Gastroesophageal sphincter (tissue), 4 donors: ENCODE data around the gene MUSK. TPM values are rescaled to one million over a fixed set of nuclear protein-coding genes. Genes with fewer than 3 reads are reported as not detected.

Source experiments
- ATAC-seq: fragments of 150-250 bp; one replicate; pipeline ENCODE4 v1.9.1; 2016; ENCODE audit warnings: mild to moderate bottlenecking, moderate library complexity
- H3K27ac ChIP-seq, 4 donors: fragments of 200-600 bp; sonication (generic) in 3 of 4; 1 replicate in 3 of 4; 2 replicates in 1 of 4; pipeline ENCODE4 v1.5.1; 2016 to 2019
- H3K27me3 ChIP-seq: fragments of 200-600 bp; sonication (generic); one replicate; pipeline ENCODE4 v1.5.1; 2019
- H3K36me3 ChIP-seq, 2 donors: fragments of 200-600 bp; sonication (generic); one replicate each; pipeline ENCODE4 v1.5.1; 2019; ENCODE audit warnings: control low read depth in 1 of 2
- H3K4me1 ChIP-seq, 3 donors: fragments of 200-600 bp; sonication (generic); 1 replicate in 2 of 3; 2 replicates in 1 of 3; pipeline ENCODE4 v1.5.1; 2016 to 2019; ENCODE audit warnings: control low read depth in 2 of 3
- H3K4me3 ChIP-seq, 2 donors: fragments of 200-600 bp; sonication (generic); one replicate each; pipeline ENCODE4 v1.5.1; 2019; ENCODE audit warnings: mild to moderate bottlenecking in 1 of 2, moderate library complexity in 1 of 2
- H3K9me3 ChIP-seq, 3 donors: fragments of 200-600 bp; sonication (generic); one replicate each; pipeline ENCODE4 v1.5.1; 2017 to 2019; ENCODE audit warnings: control low read depth in 2 of 3
- CTCF ChIP-seq, 4 experiments: fragments of 200-600 bp in 2 of 4; fragments of 450-650 bp in 2 of 4; sonication (generic) in 1 of 4; IDR thresholded peaks; one replicate each; pipeline ENCODE4 v1.5.1; 2017 to 2019; ENCODE audit warnings: antibody characterized with exemption in 4 of 4, mild to moderate bottlenecking in 2 of 4, moderate library complexity in 2 of 4
- EP300 ChIP-seq: sonication (generic); formaldehyde crosslinking; IDR thresholded peaks from one replicate; pipeline ENCODE4 v1.6.1; 2017; ENCODE audit warnings: antibody characterized with exemption, mild to moderate bottlenecking
- POLR2A ChIP-seq, 2 donors: fragments of 450-650 bp; IDR thresholded peaks; one replicate each; pipeline ENCODE4 v1.6.1; 2017; ENCODE audit warnings: antibody characterized with exemption in 2 of 2, mild to moderate bottlenecking in 2 of 2, moderate library complexity in 1 of 2
- POLR2AphosphoS5 ChIP-seq: sonication (generic); formaldehyde crosslinking; IDR thresholded peaks from one replicate; pipeline ENCODE4 v1.6.1; 2017; ENCODE audit warnings: antibody characterized with exemption
- WGBS, 2 donors: methylation state at CpG; one replicate each; pipeline ENCODE4 v1.1.5; 2018; ENCODE audit warnings: low coverage in 1 of 2; 5-methylcytosine and 5-hydroxymethylcytosine counted together
- total RNA-seq, 4 donors: library from RNA; depleted of rRNA; stranded (reverse); fragments of >200 nt; gene quantifications; one replicate each; pipeline ENCODE4 v1.1.0, GENCODE V29; 2016

The MUSK gene
- total RNA-seq, 4 donors from 2014 or later: 2.9 to 8.4 (median 4.2) TPM

GRCh38 chr9:110769667-110770066, 101.1 kb downstream of the MUSK start:
- H3K9me3 ChIP-seq: no peaks in the 10 kb centered on the region
- no peak overlapping the region for H3K4me3 ChIP-seq
- TF ChIP-seq POLR2AphosphoS5 (no peak), CTCF (IDR thresholded peaks at IDR 0.05) (no peak), POLR2A (IDR thresholded peaks at IDR 0.05) (no peak), EP300 (no peak)
- WGBS, 2 donors: 39 to 55% methylated on average over 2 to 3 of the region's 3 CpGs
- peaks cover 0 to 4% (median 0%) of the 10 kb centered on the region in 3 donors for H3K4me1 ChIP-seq
- no peaks in the 10 kb centered on the region for H3K27me3 ChIP-seq
- ATAC-seq: no peak
- no peak overlapping the region for H3K27ac ChIP-seq
- H3K36me3 ChIP-seq: no peaks in the 10 kb centered on the region

- H3K4me1 ChIP-seq: peaks cover 0 to 13% (median 0%) of the 10 kb centered on the region in 3 donors
- no peaks in the 10 kb centered on the region for H3K36me3 ChIP-seq
- H3K27ac ChIP-seq: no peak overlapping the region
- no peak for ATAC-seq
- H3K27me3 ChIP-seq: no peaks in the 10 kb centered on the region
- TF ChIP-seq EP300 (no peak), CTCF (IDR thresholded peaks at IDR 0.05) (no peak), POLR2A (IDR thresholded peaks at IDR 0.05) (no peak), POLR2AphosphoS5 (no peak)
- no peak overlapping the region for H3K4me3 ChIP-seq
- WGBS, 2 donors: 64 to 99% methylated on average over 3 to 5 of the region's 5 CpGs
- no peaks in the 10 kb centered on the region for H3K9me3 ChIP-seq
These were observed 107.1 kb downstream of the MUSK start for GRCh38 chr9:110775724-110776123.

GRCh38 chr9:110776221-110776620, 107.6 kb downstream of the MUSK start:
- H3K27ac ChIP-seq: no peak overlapping the region
- 33 to 57% methylated on average over 1 of the region's 1 CpG for WGBS, 2 donors

GRCh38 chr9:110777196-110777875, 108.7 kb downstream of the MUSK start:
- 40 to 47% methylated on average over 5 of the region's 5 CpGs for WGBS, 2 donors
- TF ChIP-seq POLR2AphosphoS5 (no peak), CTCF (IDR thresholded peaks at IDR 0.05) (no peak), POLR2A (IDR thresholded peaks at IDR 0.05) (no peak), EP300 (no peak)
- H3K27ac ChIP-seq: no peak overlapping the region
- no peak for ATAC-seq
- H3K9me3 ChIP-seq: no peaks in the 10 kb centered on the region
- no peak overlapping the region for H3K4me3 ChIP-seq
- H3K4me1 ChIP-seq: peaks cover 0 to 13% (median 0%) of the 10 kb centered on the region in 3 donors
- no peaks in the 10 kb centered on the region for H3K36me3 ChIP-seq
- H3K27me3 ChIP-seq: no peaks in the 10 kb centered on the region

More at GRCh38 chr9:110776221-110776620, 107.6 kb downstream of the MUSK start:
- Histone ChIP-seq H3K27me3 (no peaks in the 10 kb centered on the region), H3K4me1 (peaks cover 0 to 13% (median 0%) of the 10 kb centered on the region in 3 donors), H3K4me3 (no peak overlapping the region), H3K9me3 (no peaks in the 10 kb centered on the region), H3K36me3 (no peaks in the 10 kb centered on the region)
- no peak for ATAC-seq
- no peak for TF ChIP-seq CTCF (IDR thresholded peaks at IDR 0.05)
- no peak for TF ChIP-seq POLR2A (IDR thresholded peaks at IDR 0.05)
- TF ChIP-seq EP300: no peak
- TF ChIP-seq POLR2AphosphoS5: no peak

- no peak overlapping the region for H3K27ac ChIP-seq
These were observed 109.3 kb downstream of the MUSK start for GRCh38 chr9:110777876-110778215.

More at GRCh38 chr9:110777876-110778215, 109.3 kb downstream of the MUSK start:
- peaks cover 0 to 13% (median 0%) of the 10 kb centered on the region in 3 donors for H3K4me1 ChIP-seq
- no peak overlapping the region for H3K4me3 ChIP-seq
- H3K27me3 ChIP-seq: no peaks in the 10 kb centered on the region
- no peak for ATAC-seq
- TF ChIP-seq POLR2AphosphoS5 (no peak), POLR2A (IDR thresholded peaks at IDR 0.05) (no peak), EP300 (no peak), CTCF (IDR thresholded peaks at IDR 0.05) (no peak)
- no peaks in the 10 kb centered on the region for H3K36me3 ChIP-seq
- H3K9me3 ChIP-seq: no peaks in the 10 kb centered on the region
